CD4-positive, alpha-beta T cell treated with Interleukin-15 for 4 hours (primary cell): ENCODE measurements around the gene DPYSL4.
A peak's percentile ranks its signal among the peaks of the same experiment; 100 is the strongest.
"Not testable (repeated sequence)": the region's sequence is repeated elsewhere in the genome, so short reads cannot be mapped to it uniquely, and the experiment has no call there.

Source experiments
- DNase-seq: peaks from one replicate; pipeline ENCODE4 v3.0.0-alpha.2; 2020; ENCODE audit warnings: low spot score

DPYSL4 gene

DNA sequence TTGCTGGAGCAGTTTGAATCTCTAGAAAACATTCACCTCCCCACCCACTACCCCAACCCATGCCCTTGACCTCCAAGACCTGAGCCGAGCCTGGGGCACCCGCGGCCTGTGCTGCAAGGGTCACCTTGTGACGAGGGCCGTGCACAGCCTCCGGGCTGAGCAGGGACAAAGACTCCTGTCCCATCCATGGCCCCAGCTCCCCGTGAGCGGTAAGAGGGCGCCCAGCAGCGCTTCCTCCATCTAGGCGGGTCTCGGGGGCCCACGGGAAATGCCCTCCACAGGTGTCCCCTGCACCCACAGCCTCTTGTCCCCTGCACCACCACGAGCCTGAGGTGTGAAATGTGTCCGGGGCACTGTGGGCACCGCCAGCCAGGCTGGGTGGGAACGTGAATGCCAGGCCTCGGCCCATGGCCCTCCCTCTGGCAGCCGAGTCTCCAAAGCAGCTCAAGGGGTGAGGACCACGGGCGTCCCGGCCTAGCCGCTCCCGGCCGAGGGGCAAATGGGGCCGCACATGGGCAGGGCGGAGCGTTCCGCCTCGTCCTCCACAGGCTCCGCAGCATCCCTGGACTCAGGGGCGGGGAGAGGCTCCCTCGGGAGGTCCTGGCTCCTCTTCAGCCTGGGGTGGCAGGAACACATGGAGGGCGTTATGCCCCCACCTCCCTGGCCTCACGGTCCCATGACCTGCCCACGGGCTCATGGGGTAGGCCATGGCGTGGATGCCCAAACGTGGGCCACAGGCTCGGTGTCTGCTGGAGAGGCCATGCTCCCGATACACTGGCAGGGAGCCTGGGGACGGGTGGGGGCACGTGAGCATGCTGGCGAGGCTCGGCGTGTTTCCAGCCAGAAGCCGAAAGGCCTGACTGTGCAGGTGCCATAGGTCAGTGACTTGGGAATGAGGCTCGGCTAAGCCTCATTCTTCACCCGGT, 21.1 kb downstream of the DPYSL4 start:
- DNase-seq: no peak

DNA sequence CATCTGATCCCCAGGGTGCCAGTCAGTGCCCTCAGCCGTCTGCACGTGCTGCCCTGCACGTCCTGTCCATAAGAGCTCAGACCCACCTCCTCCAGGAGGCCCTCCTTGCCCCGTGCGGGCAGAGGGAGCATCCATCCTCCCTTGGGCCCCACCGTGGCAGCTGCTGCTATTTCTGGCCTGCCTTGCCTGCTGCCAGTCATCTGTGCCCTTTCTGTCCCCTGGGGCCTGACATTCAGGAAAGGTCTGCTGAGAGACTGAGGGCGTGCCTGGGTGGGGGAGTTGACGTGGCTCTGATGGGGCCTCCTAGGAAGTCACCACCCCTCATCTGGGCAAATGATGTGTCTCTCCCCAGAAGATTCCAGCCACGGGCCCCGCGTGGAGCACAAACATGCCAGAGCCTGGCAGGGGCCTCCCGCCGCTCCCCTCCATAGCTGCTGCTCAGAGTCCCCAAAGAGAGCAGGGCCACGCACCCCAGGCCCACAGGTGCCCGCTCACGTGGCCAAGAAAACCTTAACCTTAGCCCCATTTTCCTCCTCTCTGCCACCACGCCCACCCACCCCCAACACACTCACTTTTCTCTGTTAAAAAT, 21.8 kb downstream of the DPYSL4 start:
- DNase-seq: no peak

DNA sequence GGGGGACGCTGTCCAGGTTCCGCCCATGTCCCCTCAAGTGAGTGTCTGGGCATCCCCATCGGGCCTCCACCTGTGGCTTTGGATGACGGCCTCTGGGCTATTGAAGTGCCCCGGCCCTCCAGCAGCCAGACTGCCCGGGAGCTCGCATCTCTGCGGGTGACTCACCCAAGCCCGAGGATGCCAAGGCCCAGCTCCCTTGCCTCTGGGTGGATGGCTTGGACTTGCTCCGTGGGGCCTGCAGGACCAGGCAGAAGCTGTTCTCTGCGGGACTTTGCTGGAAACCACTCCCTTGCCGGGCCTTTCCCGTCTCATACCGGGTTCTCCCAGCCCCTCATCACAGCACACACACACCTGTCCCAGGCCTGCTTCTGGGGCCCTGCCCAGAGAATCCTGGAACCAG, 22.4 kb downstream of the DPYSL4 start:
- DNase-seq: no peak

- DNase-seq: no peak
Observed at GRCh38 chr10:132209978-132210530, 23.3 kb downstream of the DPYSL4 start.

DNA sequence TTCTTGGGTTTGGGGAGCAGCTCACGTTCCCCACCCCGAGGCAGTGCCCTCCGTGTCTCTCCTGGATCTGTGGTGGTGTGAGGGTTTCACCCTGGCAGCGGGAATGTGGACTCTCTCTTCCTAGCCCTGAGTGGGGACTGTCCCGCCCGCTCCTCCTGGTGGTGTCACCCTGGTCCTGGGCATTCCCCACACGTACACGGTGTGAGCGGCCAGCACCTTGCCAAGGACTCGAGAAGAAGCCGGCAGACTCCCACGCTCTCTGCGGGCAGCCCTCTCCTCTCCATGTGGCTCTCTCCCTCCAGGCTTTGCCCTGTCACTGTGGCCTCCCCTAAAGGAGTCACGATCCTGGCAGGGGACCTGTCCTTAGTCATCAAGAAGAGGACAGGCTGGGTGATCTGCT, 24.0 kb downstream of the DPYSL4 start:
- no peak for DNase-seq

DNA sequence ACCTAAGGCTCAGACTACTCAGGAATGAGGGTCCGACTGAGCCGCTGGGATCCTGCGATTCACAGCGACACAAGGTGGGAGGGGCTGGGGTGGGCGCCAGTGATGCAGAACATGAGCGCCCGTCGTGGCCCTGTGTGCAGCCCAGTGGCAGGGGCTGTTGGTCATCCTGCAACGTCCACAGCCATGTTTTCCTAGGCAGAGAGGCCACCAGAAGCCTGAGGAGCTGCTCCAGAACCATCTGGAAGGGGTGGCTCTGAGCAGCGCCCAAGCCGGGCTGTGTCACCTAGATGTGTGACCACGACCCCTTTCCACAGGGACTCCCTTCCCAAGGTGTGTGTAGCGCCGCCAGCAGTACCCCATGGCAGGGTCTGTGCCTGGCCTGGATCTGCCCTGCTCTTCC, 24.5 kb downstream of the DPYSL4 start:
- DNase-seq: no peak

DNA sequence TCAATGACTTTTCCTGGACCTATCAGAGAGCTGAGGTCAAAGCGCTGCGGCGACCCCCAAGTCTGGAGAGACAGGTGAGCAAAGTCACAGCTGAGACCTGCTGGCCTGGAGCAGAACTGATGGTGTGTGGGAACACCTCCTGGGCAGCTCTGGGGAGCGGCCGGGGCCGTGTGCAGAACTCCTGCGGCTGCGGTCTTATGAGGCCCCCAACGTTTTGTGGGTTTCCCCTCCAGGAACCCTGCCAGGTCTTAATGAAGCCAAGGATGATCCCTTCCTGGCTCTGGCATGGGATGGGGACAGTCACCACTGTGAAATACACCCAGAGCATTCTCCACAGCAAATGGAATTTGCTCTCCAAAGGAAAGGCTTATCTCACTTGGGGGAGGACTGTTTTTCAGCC, 26.1 kb downstream of the DPYSL4 start:
- no peak for DNase-seq

DNA sequence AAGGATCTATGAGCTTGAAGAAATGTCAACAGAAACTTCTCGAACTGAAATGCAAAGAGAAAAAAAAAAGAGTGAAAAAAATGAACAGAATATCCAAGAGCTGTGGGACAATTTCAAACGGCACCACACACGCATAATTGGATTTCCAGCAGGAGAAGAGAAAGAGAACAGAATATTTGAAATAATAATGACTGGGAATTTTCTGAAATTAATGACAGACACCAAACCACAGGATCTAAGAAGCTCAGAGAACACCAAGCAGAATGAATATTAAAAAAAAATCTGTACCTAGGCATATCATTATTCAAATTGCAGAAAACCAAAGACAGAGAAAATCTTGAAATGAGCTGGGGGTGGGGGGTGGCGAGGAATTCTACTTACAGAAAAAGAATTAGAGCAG, 27.2 kb downstream of the DPYSL4 start:
- no peak for DNase-seq

DNA sequence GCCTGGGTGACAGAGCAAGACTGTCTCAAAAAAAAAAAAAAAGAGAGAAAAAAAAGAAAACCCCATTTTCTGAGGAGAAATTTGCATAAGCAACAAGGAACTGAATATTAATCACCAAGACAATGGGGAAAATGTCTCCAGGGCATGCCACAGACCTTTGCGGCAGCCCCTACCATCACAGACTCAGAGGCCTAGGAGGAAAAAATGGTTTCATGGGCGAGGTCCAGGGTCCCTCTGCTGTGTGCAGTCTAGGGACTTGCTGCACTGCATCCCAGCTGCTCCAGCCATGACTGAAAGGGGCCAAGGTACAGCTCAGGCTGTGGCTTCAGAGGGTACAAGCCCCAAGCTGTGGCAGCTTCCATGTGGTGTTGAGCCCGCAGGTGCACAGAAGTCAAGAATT, 29.7 kb downstream of the DPYSL4 start:
- DNase-seq: not testable (repeated sequence)

DNA sequence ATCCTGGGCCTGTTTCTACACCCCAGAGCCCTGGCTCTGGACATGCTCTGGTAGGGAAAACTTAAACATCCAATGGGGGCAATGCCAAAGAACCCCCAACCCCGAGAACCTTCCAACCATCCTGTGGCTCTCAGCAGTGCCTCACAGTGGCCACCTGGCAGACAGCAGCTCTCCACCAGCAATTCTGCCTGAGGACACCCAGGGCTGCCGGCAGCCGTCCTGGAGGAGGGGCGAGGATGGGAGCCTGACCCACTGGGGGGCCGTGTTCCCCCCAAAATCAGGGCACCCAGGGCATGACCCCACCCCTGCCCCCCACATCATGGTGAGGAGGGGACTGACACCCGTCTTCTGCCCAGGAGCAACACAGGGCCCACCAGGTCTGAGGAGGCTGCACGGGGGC, 32.7 kb downstream of the DPYSL4 start:
- no peak for DNase-seq

GRCh38 chr10:132220061-132220460, 33.3 kb downstream of the DPYSL4 start:
- no peak for DNase-seq

DNA sequence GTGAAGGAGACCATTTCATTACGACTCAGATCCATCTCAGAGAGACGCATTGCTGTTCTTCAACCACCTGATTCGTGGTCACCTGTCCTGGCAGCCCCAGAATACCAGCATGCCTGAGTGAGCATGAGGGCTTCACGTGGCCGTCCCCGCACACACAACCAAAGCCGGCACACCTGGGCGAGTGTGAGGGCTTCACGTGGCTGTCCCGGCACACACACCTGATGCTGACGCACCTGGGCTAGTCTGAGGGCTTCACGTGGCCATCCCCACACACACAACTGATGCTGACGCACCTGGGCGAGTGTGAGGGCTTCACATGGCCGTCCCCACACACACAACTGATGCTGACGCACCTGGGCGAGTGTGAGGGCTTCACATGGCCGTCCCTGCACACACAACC, 34.2 kb downstream of the DPYSL4 start:
- DNase-seq: not testable (repeated sequence)

- DNase-seq: no peak
Observed at GRCh38 chr10:132222726-132223125, 36.0 kb downstream of the DPYSL4 start.

GRCh38 chr10:132223156-132223590, 36.4 kb downstream of the DPYSL4 start:
- DNase-seq: peak; percentile 64

GRCh38 chr10:132223611-132224342, 37.0 kb downstream of the DPYSL4 start:
- no peak for DNase-seq

DNA sequence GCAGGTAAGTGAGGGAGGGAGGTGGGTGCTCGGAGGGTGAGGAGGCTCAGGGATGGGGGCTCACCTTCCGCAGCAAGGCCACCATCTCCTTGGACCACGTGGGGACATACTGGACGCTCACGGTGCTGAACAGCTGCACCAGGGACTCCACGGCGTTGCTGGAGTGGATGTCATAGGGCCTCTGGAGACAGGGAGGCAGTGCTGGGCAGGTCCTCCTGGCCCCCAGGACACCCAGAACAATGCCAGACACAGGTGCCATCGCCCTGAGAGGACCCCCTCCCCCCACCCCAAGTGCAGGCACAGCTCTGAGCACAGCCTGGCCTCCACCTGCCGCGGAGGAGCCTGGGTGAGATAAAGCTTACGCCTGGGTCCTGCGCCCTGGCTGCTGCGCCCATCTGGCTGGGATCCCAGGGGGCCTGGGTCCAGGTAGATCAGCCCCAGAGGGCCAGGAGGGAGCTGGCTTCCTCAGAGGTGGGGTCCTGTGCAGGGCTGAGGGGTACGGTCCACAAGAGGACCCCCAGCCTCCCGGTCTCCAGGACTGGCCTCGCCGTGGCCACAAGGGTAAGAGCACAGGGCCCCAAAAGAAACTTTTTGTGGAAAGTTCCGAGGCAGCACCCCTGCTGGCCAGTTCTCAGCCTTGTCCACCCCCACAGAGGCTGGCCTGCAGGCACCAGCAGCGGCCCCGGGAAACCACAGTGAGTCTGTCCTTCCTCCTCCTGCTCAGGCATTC, 37.8 kb downstream of the DPYSL4 start:
- no peak for DNase-seq

GRCh38 chr10:132225073-132225848, 38.5 kb downstream of the DPYSL4 start:
- DNase-seq: no peak

DNA sequence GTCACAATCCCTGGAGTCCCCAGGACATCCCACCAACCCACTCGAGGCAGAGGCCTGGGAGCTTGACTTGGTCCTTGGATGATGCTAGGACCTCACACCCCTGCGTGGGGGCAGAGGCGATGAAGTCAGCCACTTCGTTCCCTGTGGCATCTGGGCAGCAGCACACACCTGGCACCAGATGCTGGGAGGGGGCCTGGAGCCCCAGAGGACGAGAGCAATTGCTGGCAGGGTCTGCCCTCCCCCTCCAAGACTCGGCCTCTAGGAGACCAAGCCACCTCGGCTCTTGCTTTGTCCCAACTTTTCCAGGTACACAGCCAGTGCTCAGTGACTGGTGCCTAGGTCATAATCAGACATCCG, 39.1 kb downstream of the DPYSL4 start:
- DNase-seq: no peak

DNA sequence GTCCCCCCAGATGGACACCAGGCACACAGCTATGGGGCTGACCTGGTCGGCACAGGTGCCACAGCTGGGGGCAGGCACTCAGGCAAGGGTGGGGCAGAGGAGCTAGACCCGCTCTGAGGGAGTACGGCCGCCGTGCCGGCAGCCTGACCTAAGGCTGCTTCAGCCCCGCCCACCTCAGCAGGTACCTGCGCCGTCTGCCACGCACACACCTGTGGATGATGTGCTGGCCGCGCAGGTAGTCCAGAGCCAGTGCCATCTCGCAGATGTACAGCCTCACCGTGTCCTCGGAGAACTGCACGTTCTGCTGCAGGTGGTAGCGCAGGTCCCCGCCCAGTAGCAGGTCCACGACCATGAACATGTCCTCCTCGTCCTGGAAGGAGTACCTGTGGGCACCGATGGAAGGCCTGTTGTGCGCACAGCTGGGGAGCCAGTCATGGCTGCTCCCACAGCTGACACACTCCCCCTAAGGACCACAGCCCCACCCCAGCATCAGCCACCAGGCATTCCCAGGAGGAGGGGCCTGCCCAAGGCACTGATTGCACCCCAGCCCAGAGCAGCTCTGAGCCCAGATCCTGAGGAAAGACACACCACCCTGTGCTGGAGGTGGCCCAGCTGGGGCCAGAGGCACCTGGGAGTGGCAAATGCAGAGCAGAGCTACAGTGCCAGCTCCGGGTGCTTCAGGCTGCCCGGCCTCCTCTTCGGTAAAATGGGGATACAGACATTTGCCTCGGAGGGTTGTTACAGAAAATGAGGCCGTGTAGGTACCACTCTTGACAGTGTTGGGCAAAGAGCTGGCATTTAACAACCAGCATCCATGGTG, 40.0 kb downstream of the DPYSL4 start:
- DNase-seq: no peak

GRCh38 chr10:132227851-132228390, 41.2 kb downstream of the DPYSL4 start:
- DNase-seq: no peak
